HEK293T (cell line): ENCODE data around the gene CEP162.
"Not testable (repeated sequence)": the region's sequence is repeated elsewhere in the genome, so short reads cannot be mapped to it uniquely, and the experiment has no call there.

Experiments
- CTCF ChIA-PET: fragments of 350-600 bp; formaldehyde crosslinking; extraction: SDS; loops from one replicate; lab custom pipeline; 2021; ENCODE audit warnings: antibody characterized with exemption, inconsistent platforms; lab: Yijun Ruan, JAX
- POLR2A ChIA-PET: fragments of 350-600 bp; formaldehyde crosslinking; extraction: SDS; loops from one replicate; lab custom pipeline; 2020; ENCODE audit warnings: antibody characterized with exemption, inconsistent platforms; lab: Yijun Ruan, JAX
- DNase-seq: peaks from one replicate; pipeline ENCODE4 v3.0.0; 2012; ENCODE audit warnings: mixed read lengths; ENCODE audit errors: extremely low spot score
- ARNT ChIP-seq: fragments of 450-650 bp; IDR thresholded peaks from 2 replicates; pipeline ENCODE4 v1.6.1; 2017; ENCODE audit warnings: mild to moderate bottlenecking
- BHLHE40 ChIP-seq: fragments of 450-650 bp; IDR thresholded peaks from 2 replicates; pipeline ENCODE4 v1.6.1; 2016; ENCODE audit warnings: mild to moderate bottlenecking, moderate library complexity, borderline replicate concordance
- CTBP1 ChIP-seq: fragments of 450-650 bp; IDR thresholded peaks from 2 replicates; pipeline ENCODE4 v1.6.1; 2016; ENCODE audit warnings: borderline replicate concordance
- ELF4 ChIP-seq: fragments of 450-650 bp; IDR thresholded peaks from 2 replicates; pipeline ENCODE4 v1.6.1; 2017; ENCODE audit warnings: antibody characterized with exemption
- FOXA1 ChIP-seq: fragments of 450-650 bp; IDR thresholded peaks from 2 replicates; pipeline ENCODE4 v1.6.1; 2016; ENCODE audit warnings: mild to moderate bottlenecking
- FOXK2 ChIP-seq: fragments of 450-650 bp; IDR thresholded peaks from 2 replicates; pipeline ENCODE4 v1.6.1; 2016; ENCODE audit warnings: mild to moderate bottlenecking
- FOXM1 ChIP-seq: fragments of 450-650 bp; IDR thresholded peaks from 2 replicates; pipeline ENCODE4 v1.6.1; 2017; ENCODE audit warnings: mild to moderate bottlenecking, borderline replicate concordance
- HDGF ChIP-seq: fragments of 450-650 bp; IDR thresholded peaks from 2 replicates; pipeline ENCODE4 v1.6.1; 2017; ENCODE audit warnings: antibody characterized with exemption, borderline replicate concordance
- L3MBTL2 ChIP-seq: fragments of 450-650 bp; conservative IDR thresholded peaks from 2 replicates; pipeline ENCODE4 v1.6.1; 2016; ENCODE audit warnings: mild to moderate bottlenecking
- LEF1 ChIP-seq: fragments of 450-650 bp; IDR thresholded peaks from 2 replicates; pipeline ENCODE4 v1.6.1; 2017; ENCODE audit warnings: mild to moderate bottlenecking, borderline replicate concordance
- NFRKB ChIP-seq: fragments of 450-650 bp; IDR thresholded peaks from 2 replicates; pipeline ENCODE4 v1.6.1; 2016; ENCODE audit warnings: mild to moderate bottlenecking, moderate library complexity
- PKNOX1 ChIP-seq: fragments of 450-650 bp; IDR thresholded peaks from 2 replicates; pipeline ENCODE4 v1.6.1; 2016
- SP1 ChIP-seq: fragments of 450-650 bp; IDR thresholded peaks from 2 replicates; pipeline ENCODE4 v1.6.1; 2017
- SUZ12 ChIP-seq: fragments of 450-650 bp; IDR thresholded peaks from 2 replicates; pipeline ENCODE4 v1.6.1; 2016; ENCODE audit warnings: mild to moderate bottlenecking
- TARDBP ChIP-seq: fragments of 450-650 bp; IDR thresholded peaks from 2 replicates; pipeline ENCODE4 v1.6.1; 2016
- ZNF384 ChIP-seq: fragments of 450-650 bp; IDR thresholded peaks from 2 replicates; pipeline ENCODE4 v1.6.1; 2016

CEP162 gene

DNA sequence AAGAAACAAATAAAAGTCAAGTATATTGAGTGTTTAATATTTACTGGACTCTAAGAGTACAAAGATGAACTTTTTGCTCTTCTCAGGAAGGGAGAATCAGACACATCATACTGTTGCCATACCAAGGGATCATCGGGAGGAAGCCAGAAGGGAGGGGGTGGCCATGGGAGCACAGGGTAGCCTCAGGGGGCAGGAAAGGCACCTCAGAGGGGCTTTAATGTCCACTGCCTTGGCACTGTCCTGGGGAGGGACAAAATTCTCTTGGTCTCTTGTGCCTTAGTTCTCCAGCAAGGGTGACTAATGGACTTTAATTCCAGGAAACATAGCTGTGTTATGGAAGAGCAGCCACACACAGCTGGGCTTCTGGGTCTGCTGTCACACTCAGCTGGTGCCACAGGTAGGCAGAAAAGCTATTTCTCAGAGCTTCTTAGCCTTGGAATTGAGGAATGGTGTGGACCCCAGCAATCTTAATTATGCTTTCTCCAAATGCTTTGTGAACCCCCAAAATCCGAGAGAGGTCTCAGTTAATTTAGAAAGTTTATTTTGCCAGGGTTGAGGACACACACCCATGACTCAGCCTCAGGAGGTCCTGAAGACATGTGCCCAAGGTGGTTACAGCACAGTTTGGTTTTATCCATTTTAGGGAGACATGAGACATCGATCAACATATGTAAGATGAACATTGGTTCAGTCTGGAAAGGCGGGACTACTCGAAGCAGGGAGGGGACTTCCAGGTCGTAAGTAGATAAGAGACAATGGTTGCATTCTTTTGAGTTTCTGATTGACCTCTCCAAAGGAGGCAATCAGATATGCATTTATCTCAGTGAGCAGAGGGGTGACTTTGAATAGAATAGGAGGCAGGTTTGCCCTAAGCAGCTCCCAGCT lies 140.7 kb downstream of the CEP162 start:
- ChIA-PET POLR2A (no interaction called here), CTCF (interaction anchor here (1.2 kb wide), 1 partner anchor 1116 kb away, joined by 3 read pairs; no protein-coding TSS in a partner anchor)
- TF ChIP-seq SUZ12 (no peak), FOXA1 (no peak), ARNT (no peak), L3MBTL2 (no peak), ELF4 (no peak), HDGF (no peak), FOXM1 (no peak), TARDBP (no peak), PKNOX1 (no peak)
- no peak for DNase-seq

DNA sequence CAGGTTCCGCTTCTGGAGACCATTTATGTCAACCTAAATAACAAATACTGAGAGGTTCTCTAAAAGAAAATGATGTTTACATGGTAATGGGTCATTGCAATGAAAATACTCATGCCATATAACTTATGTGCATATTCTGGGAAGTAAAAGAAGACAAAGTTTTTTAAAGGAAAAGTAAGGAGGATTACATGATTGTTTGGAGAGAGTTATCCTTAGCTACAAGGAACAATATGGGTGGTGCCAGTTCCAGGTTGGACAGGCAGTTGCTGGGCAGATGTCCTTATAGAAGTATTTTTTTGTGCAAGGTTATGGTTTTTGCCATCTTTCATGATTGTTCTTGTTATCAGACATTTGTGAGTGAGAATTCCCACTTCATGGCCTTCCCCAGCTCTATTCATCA lies 141.4 kb downstream of the CEP162 start:
- ChIA-PET POLR2A (no interaction called here), CTCF (interaction anchor here (1.2 kb wide), 1 partner anchor 1117 kb away, joined by 3 read pairs; no protein-coding TSS in a partner anchor)
- no peak for DNase-seq
- TF ChIP-seq HDGF (no peak), PKNOX1 (no peak), L3MBTL2 (no peak), ZNF384 (no peak), ARNT (no peak), FOXM1 (no peak), SP1 (no peak), FOXA1 (no peak), SUZ12 (no peak), ELF4 (no peak), CTBP1 (no peak), LEF1 (no peak), BHLHE40 (no peak), TARDBP (no peak)

- DNase-seq, CTCF ChIA-PET, POLR2A ChIA-PET: not testable (repeated sequence)
These were observed 142.7 kb downstream of the CEP162 start for GRCh38 chr6:84084705-84085104.

DNA sequence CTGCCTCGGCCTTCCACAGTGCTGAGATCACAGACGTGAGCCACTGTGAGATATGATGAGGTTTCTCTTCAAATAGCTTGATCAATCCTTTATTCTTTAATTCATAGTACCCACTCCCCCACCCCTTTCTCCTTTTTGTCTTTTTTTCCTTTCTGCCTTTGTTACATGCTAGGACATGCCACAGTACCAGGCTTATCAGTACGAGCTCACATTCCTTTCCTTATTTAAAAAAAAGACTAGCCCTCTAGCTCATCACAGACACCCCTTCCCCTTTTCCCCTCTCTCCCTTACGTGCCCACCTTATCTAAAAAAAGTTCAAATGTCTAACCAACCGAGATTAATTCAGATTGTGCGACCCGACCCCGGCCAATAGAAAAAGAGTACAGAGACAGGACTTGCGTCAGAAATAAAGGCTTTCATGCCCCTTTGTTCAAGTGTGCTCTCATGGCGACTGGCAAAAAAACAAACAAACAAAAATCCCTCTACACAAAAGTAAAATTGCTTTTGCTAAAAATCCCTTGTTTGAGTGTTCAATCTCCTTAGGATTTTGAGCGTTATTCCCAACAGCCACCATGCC lies 144.7 kb downstream of the CEP162 start:
- no peak for TF ChIP-seq FOXM1
- TF ChIP-seq TARDBP = no peak
- no peak for TF ChIP-seq LEF1
- TF ChIP-seq ELF4 = no peak
- TF ChIP-seq FOXK2 = no peak
- TF ChIP-seq SUZ12 = no peak
- no peak for TF ChIP-seq L3MBTL2
- TF ChIP-seq FOXA1 = no peak
- TF ChIP-seq BHLHE40 = no peak
- no peak for TF ChIP-seq NFRKB
- TF ChIP-seq ZNF384 = no peak
- no peak for TF ChIP-seq SP1
- POLR2A ChIA-PET = no interaction called here
- CTCF ChIA-PET = no interaction called here
- DNase-seq = no peak

DNA sequence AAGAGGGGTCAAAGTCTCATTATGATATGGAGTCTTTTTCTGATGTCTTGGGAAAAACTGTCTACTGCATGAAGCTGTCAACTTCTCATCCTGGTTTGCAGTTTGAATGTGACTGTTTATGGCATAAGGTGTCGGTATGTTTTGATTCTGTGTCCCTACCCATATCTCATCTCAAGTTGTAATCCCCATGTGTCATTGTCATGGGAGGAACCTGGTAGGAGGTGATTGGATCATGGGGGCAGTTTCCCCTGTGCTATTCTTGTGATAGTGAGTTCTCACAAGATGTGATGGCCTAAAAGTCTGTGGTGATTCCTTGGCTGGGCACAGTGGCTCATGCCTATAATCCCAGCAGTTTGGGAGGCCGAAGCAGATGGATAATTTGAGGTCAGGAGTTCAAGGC lies 146.2 kb downstream of the CEP162 start:
- CTCF ChIA-PET = no interaction called here
- TF ChIP-seq LEF1 = no peak
- no peak for TF ChIP-seq BHLHE40
- no peak for TF ChIP-seq ZNF384
- POLR2A ChIA-PET = no interaction called here
- DNase-seq = no peak

GRCh38 chr6:84078335-84078734 lies 149.1 kb downstream of the CEP162 start:
- POLR2A ChIA-PET = interaction anchor here (0.5 kb wide), 1 partner anchor 79 kb away, joined by 4 read pairs; no protein-coding TSS in a partner anchor
- CTCF ChIA-PET = no interaction called here

More at GRCh38 chr6:84078335-84078734, 149.1 kb downstream of the CEP162 start:
- DNase-seq = no peak
- no peak for TF ChIP-seq HDGF
- TF ChIP-seq PKNOX1 = peak; percentile 61
